SK-N-SH (cell line): ENCODE data around the gene ANKRD34A. TPM values are rescaled to one million over a fixed set of nuclear protein-coding genes. Genes with fewer than 3 reads are reported as not detected.

ENCODE experiments used
- polyA plus RNA-seq, 3 experiments: library from polyadenylated mRNA; depleted of rRNA; stranded (reverse); fragments of >200 nt; gene quantifications; 2 replicates each; pipeline ENCODE4 v1.2.3, GENCODE V29; 2012

Gene ANKRD34A
- polyA plus RNA-seq, 1 of the 3 experiments (the other 2 are of a cell fraction), result 2.6 TPM

Other genes starting within 250 kb of the ANKRD34A start
- gene CD160, start 245.1 kb downstream of the ANKRD34A start, polyA plus RNA-seq (2012; rRNA removed), result not detected in 2 replicates
- gene RNF115, start 140.5 kb downstream of the ANKRD34A start, polyA plus RNA-seq (2012; rRNA removed), result 4.8 and 6.1 TPM in 2 replicates
- 34.1 and 40.9 TPM in 2 replicates for gene POLR3C, start 140.4 kb downstream of the ANKRD34A start, polyA plus RNA-seq (2012; rRNA removed)
- gene NUDT17, start 118.9 kb downstream of the ANKRD34A start, polyA plus RNA-seq (2012; rRNA removed), result 7.8 and 8.1 TPM in 2 replicates
- 35.5 and 39.1 TPM in 2 replicates for gene PIAS3, start 105.5 kb downstream of the ANKRD34A start, polyA plus RNA-seq (2012; rRNA removed)
- 0.05 and 0.08 TPM in 2 replicates for gene ANKRD35, start 78.7 kb downstream of the ANKRD34A start, polyA plus RNA-seq (2012; rRNA removed)
- 2.1 and 2.6 TPM in 2 replicates for gene ITGA10, start 54.5 kb downstream of the ANKRD34A start, polyA plus RNA-seq (2012; rRNA removed)
- gene PEX11B, start 45.9 kb downstream of the ANKRD34A start, polyA plus RNA-seq (2012; rRNA removed), result 26.1 and 34.5 TPM in 2 replicates
- gene RBM8A, start 37.1 kb downstream of the ANKRD34A start, polyA plus RNA-seq (2012; rRNA removed), result 236 TPM in 2 replicates
- 39.1 and 39.4 TPM in 2 replicates for gene LIX1L, start 6.6 kb downstream of the ANKRD34A start, polyA plus RNA-seq (2012; rRNA removed)
- gene POLR3GL, start 115 bp upstream of the ANKRD34A start, polyA plus RNA-seq (2012; rRNA removed), result 15.8 and 17.3 TPM in 2 replicates
- gene TXNIP, start 32.0 kb upstream of the ANKRD34A start, polyA plus RNA-seq (2012; rRNA removed), result 44.6 and 77.3 TPM in 2 replicates
- gene HJV, start 57.2 kb upstream of the ANKRD34A start, polyA plus RNA-seq (2012; rRNA removed), result 0.05 TPM in 1 of 2 replicates, not detected in the other
- 0.66 and 0.88 TPM in 2 replicates for gene NBPF10, start 180.2 kb upstream of the ANKRD34A start, polyA plus RNA-seq (2012; rRNA removed)